ENCODE results near the gene SLC39A6. TPM values are rescaled to one million over a fixed set of nuclear protein-coding genes. Genes with fewer than 3 reads are reported as not detected.

The SLC39A6 gene
- total RNA-seq, 1 experiment from 2014 or later, result 70.5 TPM

DNA sequence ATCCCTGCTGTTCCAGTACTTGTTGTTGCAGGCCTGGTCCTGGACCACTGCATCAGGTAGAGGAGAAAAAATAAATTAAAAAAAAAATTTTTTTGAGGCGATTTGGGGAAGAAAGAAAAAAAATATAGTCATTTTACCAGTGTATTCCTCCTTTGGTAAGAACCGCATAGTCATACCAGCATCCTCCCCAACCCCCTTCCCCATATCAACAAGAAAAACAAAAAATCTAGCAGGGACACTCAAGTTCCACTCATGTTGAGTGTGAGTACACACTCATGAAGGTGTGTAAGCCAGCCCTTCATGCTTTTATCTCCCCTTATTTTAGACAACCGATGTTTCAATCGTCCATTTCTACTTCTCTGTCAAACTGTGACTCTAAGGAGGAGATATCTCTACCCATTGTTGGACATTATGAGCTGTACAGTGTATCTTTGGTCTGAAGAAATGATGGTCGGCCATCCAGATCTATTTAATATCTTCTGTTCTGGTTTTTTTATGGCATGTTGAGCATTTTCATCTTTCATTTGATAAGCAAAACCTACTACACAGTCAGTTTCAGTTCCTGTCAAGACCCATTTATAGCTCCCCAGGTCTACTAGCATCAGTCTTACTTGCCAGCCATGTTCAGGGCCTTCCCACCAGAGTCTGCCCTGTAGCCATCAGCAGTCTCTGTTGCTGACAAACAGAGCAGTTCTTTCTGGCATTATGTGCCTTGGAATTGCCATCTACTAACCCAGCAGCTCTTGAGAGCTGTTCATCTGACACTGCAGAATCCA, 20.6 kb upstream of the SLC39A6 start:
- Histone ChIP-seq H3K9me2 (ENCODE audit: insufficient read depth) (no peaks in the 10 kb centered on the region), H3K36me3 (ENCODE audit: control insufficient read depth in 1 of 2, insufficient read depth in 2 of 2, low read length in 2 of 2) (peaks cover 56 to 57% of the 10 kb centered on the region in 2 experiments), H3K4me1 (ENCODE audit: control insufficient read depth in 1 of 2, insufficient read depth in 2 of 2, low read length in 2 of 2) (no peaks in the 10 kb centered on the region), H3K27me3 (ENCODE audit: insufficient read depth, low read length) (no peaks in the 10 kb centered on the region), H2AFZ (ENCODE audit: low read depth, low read length, poor library complexity, severe bottlenecking) (no peak overlapping the region), H4K20me1 (ENCODE audit: insufficient read depth) (no peaks in the 10 kb centered on the region), H3K4me3 (replicated peaks in 1 of 2; ENCODE audit: low read depth in 1 of 2, low read length in 2 of 2) (no peak overlapping the region), H3K9me3 (ENCODE audit: control insufficient read depth in 1 of 2, insufficient read depth in 1 of 2, low read depth in 1 of 2, low read length in 2 of 2) (no peaks in the 10 kb centered on the region), H3K4me2 (ENCODE audit: low read length) (no peak overlapping the region), H3K27ac (ENCODE audit: low read depth, low read length) (no peak overlapping the region), H3K79me2 (ENCODE audit: insufficient read depth, low read length) (peaks cover 6% of the 10 kb centered on the region), H3K9ac (ENCODE audit: low read length) (no peak overlapping the region)
- BruUV-seq (replicated peaks), result no TSS peak
- ATAC-seq (no peak), DNase-seq (ENCODE audit: low read depth, low spot score) (no peak)
- CTCF ChIA-PET, result no interaction called here
- RAD21 ChIA-PET (ENCODE audit: low non-redundant PET in 1 of 2, low total read pairs in 2 of 2, uncharacterized antibody in 2 of 2, unreplicated experiment in 2 of 2), result interaction anchor here in 1 of 2 experiments (0.5 kb wide), 1 partner anchor 8 kb away, joined by 3 read pairs; no protein-coding TSS in a partner anchor
- POLR2A ChIA-PET, result no interaction called here
- intact Hi-C loops (cut with micrococcal nuclease), result no loop called here
- TF ChIP-seq RAD21 (IDR thresholded peaks at IDR 0.05; ENCODE audit: low read depth) (no peak), FOSL1 (IDR thresholded peaks at IDR 0.05; ENCODE audit: low read depth) (no peak), EGR1 (IDR thresholded peaks at IDR 0.05; ENCODE audit: low read depth) (no peak), ATF3 (IDR thresholded peaks at IDR 0.05) (no peak), EZH2phosphoT487 (IDR thresholded peaks at IDR 0.05; ENCODE audit: borderline replicate concordance) (no peak), SP1 (IDR thresholded peaks at IDR 0.05; ENCODE audit: low read depth) (no peak), JUND (IDR thresholded peaks at IDR 0.05) (no peak), CEBPB (IDR thresholded peaks at IDR 0.05; ENCODE audit: low read depth) (no peak), POLR2A (IDR thresholded peaks at IDR 0.05; ENCODE audit: borderline replicate concordance, extremely low read depth, insufficient read depth, insufficient read length) (no peak), CTCF (IDR thresholded peaks at IDR 0.05 in 2 of 3, conservative IDR thresholded peaks at IDR 0.05 in 1 of 3; ENCODE audit: borderline replicate concordance in 1 of 3, insufficient read depth in 1 of 3, low read depth in 2 of 3, low read length in 2 of 3) (no peak), ZFX (IDR thresholded peaks at IDR 0.05) (no peak), POLR2AphosphoS5 (IDR thresholded peaks at IDR 0.05; ENCODE audit: low read depth, low read length) (no peak), YY1 (IDR thresholded peaks at IDR 0.05; ENCODE audit: extremely low read depth, insufficient replicate concordance, low read depth, low read length) (no peak), ZNF274 (IDR thresholded peaks at IDR 0.05; ENCODE audit: low read depth, low read length) (no peak)
- TF ChIP-seq, protein P1, sequence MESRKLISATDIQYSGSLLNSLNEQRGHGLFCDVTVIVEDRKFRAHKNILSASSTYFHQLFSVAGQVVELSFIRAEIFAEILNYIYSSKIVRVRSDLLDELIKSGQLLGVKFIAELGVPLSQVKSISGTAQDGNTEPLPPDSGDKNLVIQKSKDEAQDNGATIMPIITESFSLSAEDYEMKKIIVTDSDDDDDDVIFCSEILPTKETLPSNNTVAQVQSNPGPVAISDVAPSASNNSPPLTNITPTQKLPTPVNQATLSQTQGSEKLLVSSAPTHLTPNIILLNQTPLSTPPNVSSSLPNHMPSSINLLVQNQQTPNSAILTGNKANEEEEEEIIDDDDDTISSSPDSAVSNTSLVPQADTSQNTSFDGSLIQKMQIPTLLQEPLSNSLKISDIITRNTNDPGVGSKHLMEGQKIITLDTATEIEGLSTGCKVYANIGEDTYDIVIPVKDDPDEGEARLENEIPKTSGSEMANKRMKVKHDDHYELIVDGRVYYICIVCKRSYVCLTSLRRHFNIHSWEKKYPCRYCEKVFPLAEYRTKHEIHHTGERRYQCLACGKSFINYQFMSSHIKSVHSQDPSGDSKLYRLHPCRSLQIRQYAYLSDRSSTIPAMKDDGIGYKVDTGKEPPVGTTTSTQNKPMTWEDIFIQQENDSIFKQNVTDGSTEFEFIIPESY (IDR thresholded peaks at IDR 0.05; ENCODE audit: extremely low read depth, insufficient replicate concordance, low read length), result no peak

All from HCT116 (cell line).